WERI-Rb-1 (cell line): ENCODE data around the gene GJC2.

Experiments
- DNase-seq: peaks from one replicate; pipeline ENCODE4 v3.0.0-alpha.2; 2020
- H3K27ac ChIP-seq: fragments of 250-450 bp; sonication (Bioruptor Pico); 2 replicates; pipeline ENCODE4 v1.5.1; 2020; ENCODE audit warnings: mild to moderate bottlenecking, moderate library complexity
- H3K27me3 ChIP-seq: fragments of 250-450 bp; sonication (Bioruptor Pico); 2 replicates; pipeline ENCODE4 v1.5.1; 2021; ENCODE audit warnings: mild to moderate bottlenecking, low read depth, moderate library complexity; ENCODE audit not compliant: insufficient read depth, severe bottlenecking
- H3K36me3 ChIP-seq: fragments of 250-450 bp; sonication (Bioruptor Pico); 2 replicates; pipeline ENCODE4 v1.5.1; 2020; ENCODE audit warnings: mild to moderate bottlenecking, moderate library complexity
- H3K4me3 ChIP-seq: 2 replicates; pipeline ENCODE4 v1.5.1; 2011; ENCODE audit warnings: low read depth, mild to moderate bottlenecking, control low read depth, low read length
- H3K9me3 ChIP-seq: fragments of 250-450 bp; sonication (Bioruptor Pico); 2 replicates; pipeline ENCODE4 v1.5.1; 2021; ENCODE audit warnings: mild to moderate bottlenecking, moderate library complexity; ENCODE audit not compliant: severe bottlenecking
- CTCF ChIP-seq: IDR thresholded peaks from 2 replicates; pipeline ENCODE4 v1.5.1; 2011; ENCODE audit warnings: low read depth, mild to moderate bottlenecking, control low read depth, inconsistent platforms, low read length

Gene GJC2

GRCh38 chr1:228104526-228105269, 45.0 kb upstream of the GJC2 start:
- no peaks in the 10 kb centered on the region for H3K27me3 ChIP-seq
- peaks cover 2% of the 10 kb centered on the region for H3K36me3 ChIP-seq
- H3K27ac ChIP-seq, result no peak overlapping the region
- H3K4me3 ChIP-seq, result no peak overlapping the region
- DNase-seq, result no peak
- H3K9me3 ChIP-seq, result no peaks in the 10 kb centered on the region
- no peak for TF ChIP-seq CTCF

- H3K4me3 ChIP-seq, result no peak overlapping the region
- DNase-seq, result no peak
- no peak for TF ChIP-seq CTCF
- no peaks in the 10 kb centered on the region for H3K9me3 ChIP-seq
- no peak overlapping the region for H3K27ac ChIP-seq
- H3K36me3 ChIP-seq, result no peaks in the 10 kb centered on the region; the same call in 1 of the 2 replicates
- H3K27me3 ChIP-seq, result no peaks in the 10 kb centered on the region
Measured at GRCh38 chr1:228105270-228105995, 44.3 kb upstream of the GJC2 start.

- Histone ChIP-seq H3K9me3 (no peaks in the 10 kb centered on the region), H3K27ac (no peak overlapping the region), H3K36me3 (no peaks in the 10 kb centered on the region), H3K27me3 (no peaks in the 10 kb centered on the region), H3K4me3 (no peak overlapping the region)
- DNase-seq, result no peak
- TF ChIP-seq CTCF, result no peak
Measured at GRCh38 chr1:228105996-228106799, 43.5 kb upstream of the GJC2 start.

GRCh38 chr1:228106800-228107054, 43.0 kb upstream of the GJC2 start:
- Histone ChIP-seq H3K9me3 (no peaks in the 10 kb centered on the region), H3K36me3 (no peaks in the 10 kb centered on the region), H3K27ac (no peak overlapping the region), H3K4me3 (no peak overlapping the region), H3K27me3 (no peaks in the 10 kb centered on the region)
- no peak for DNase-seq
- TF ChIP-seq CTCF, result no peak

- TF ChIP-seq CTCF, result no peak
- no peak for DNase-seq
- Histone ChIP-seq H3K27me3 (no peaks in the 10 kb centered on the region), H3K9me3 (no peaks in the 10 kb centered on the region), H3K27ac (no peak overlapping the region), H3K36me3 (no peaks in the 10 kb centered on the region), H3K4me3 (no peak overlapping the region)
Measured at GRCh38 chr1:228107636-228108035, 42.1 kb upstream of the GJC2 start.
